MM.1S (cell line): ENCODE results near the gene SLCO4A1.

ENCODE experiments used
- DNase-seq: peaks from one replicate; pipeline ENCODE4 v3.0.0-alpha.2; 2015
- H2AFZ ChIP-seq: fragments of 300-600 bp; sonication (generic); 2 replicates; pipeline ENCODE4 v1.6.0; 2016; ENCODE audit warnings: antibody characterized with exemption, low read length
- H3F3A ChIP-seq: fragments of 300-600 bp; sonication (generic); 2 replicates; pipeline ENCODE4 v1.6.1; 2016; ENCODE audit warnings: mild to moderate bottlenecking, antibody characterized with exemption, low read length, moderate library complexity, mixed read lengths; ENCODE audit not compliant: insufficient read depth
- H3K27ac ChIP-seq: fragments of 300-600 bp; sonication (generic); 2 replicates; pipeline ENCODE4 v1.5.1; 2016; ENCODE audit warnings: mild to moderate bottlenecking, low read length
- H3K27me3 ChIP-seq: fragments of 300-600 bp; sonication (generic); replicated peaks from 2 replicates; pipeline ENCODE4 v1.6.0; 2016; ENCODE audit warnings: low read length; ENCODE audit not compliant: insufficient read depth
- H3K36me3 ChIP-seq: fragments of 300-600 bp; sonication (generic); replicated peaks from 2 replicates; pipeline ENCODE4 v1.6.1; 2016; ENCODE audit warnings: mild to moderate bottlenecking, low read length, mixed read lengths; ENCODE audit not compliant: insufficient read depth
- H3K4me1 ChIP-seq: fragments of 300-600 bp; sonication (generic); 2 replicates; pipeline ENCODE4 v1.6.1; 2016; ENCODE audit warnings: low read length, mixed read lengths
- H3K4me2 ChIP-seq: fragments of 300-600 bp; sonication (generic); 2 replicates; pipeline ENCODE4 v1.6.0; 2016; ENCODE audit warnings: low read depth, low read length
- H3K4me3 ChIP-seq: fragments of 300-600 bp; sonication (generic); 2 replicates; pipeline ENCODE4 v1.5.1; 2016; ENCODE audit warnings: low read length, mixed read lengths
- H3K79me2 ChIP-seq: fragments of 300-600 bp; sonication (generic); 2 replicates; pipeline ENCODE4 v1.6.1; 2016; ENCODE audit warnings: mixed run types, low read length, mixed read lengths
- H3K9ac ChIP-seq: fragments of 300-600 bp; sonication (generic); 2 replicates; pipeline ENCODE4 v1.6.1; 2016; ENCODE audit warnings: low read length, mixed read lengths
- H3K9me2 ChIP-seq: fragments of 300-600 bp; sonication (generic); replicated peaks from 2 replicates; pipeline ENCODE4 v1.6.1; 2016; ENCODE audit warnings: mild to moderate bottlenecking, low read length, mixed read lengths; ENCODE audit not compliant: insufficient read depth
- H3K9me3 ChIP-seq: fragments of 300-600 bp; sonication (generic); replicated peaks from 2 replicates; pipeline ENCODE4 v1.6.1; 2016; ENCODE audit warnings: mild to moderate bottlenecking, low read length, mixed read lengths; ENCODE audit not compliant: insufficient read depth
- H4K20me1 ChIP-seq: fragments of 300-600 bp; sonication (generic); 2 replicates; pipeline ENCODE4 v1.6.1; 2016; ENCODE audit warnings: mild to moderate bottlenecking, low read length, moderate library complexity, mixed read lengths; ENCODE audit not compliant: insufficient read depth
- EZH2 ChIP-seq: fragments of 300-600 bp; sonication (generic); optimal IDR thresholded peaks from 2 replicates; pipeline ENCODE3; 2017; ENCODE audit warnings: low read depth, mild to moderate bottlenecking, antibody characterized with exemption, low read length, mixed read lengths
- EZH2phosphoT487 ChIP-seq: fragments of 300-600 bp; sonication (generic); IDR thresholded peaks from 2 replicates; pipeline ENCODE4 v1.6.1; 2018; ENCODE audit warnings: antibody characterized with exemption, low read length
- TF ChIP-seq, protein P1 (sequence below): fragments of 300-600 bp; sonication (generic); IDR thresholded peaks from 2 replicates; pipeline ENCODE4 v1.5.1; 2016; ENCODE audit warnings: antibody characterized with exemption, low read length, mixed read lengths

Gene SLCO4A1

GRCh38 chr20:62691487-62691886, 49.2 kb downstream of the SLCO4A1 start:
- Histone ChIP-seq H2AFZ (no peak overlapping the region), H3K4me2 (no peak overlapping the region), H3K9ac (no peak overlapping the region), H3K9me2 (no peaks in the 10 kb centered on the region), H3K27me3 (peaks cover 98% of the 10 kb centered on the region), H3K79me2 (no peaks in the 10 kb centered on the region), H3F3A (no peaks in the 10 kb centered on the region), H3K36me3 (no peaks in the 10 kb centered on the region), H3K27ac (no peak overlapping the region), H3K4me1 (no peaks in the 10 kb centered on the region), H4K20me1 (no peaks in the 10 kb centered on the region), H3K4me3 (no peak overlapping the region), H3K9me3 (no peaks in the 10 kb centered on the region)
- DNase-seq, result no peak
- TF ChIP-seq, protein P1, sequence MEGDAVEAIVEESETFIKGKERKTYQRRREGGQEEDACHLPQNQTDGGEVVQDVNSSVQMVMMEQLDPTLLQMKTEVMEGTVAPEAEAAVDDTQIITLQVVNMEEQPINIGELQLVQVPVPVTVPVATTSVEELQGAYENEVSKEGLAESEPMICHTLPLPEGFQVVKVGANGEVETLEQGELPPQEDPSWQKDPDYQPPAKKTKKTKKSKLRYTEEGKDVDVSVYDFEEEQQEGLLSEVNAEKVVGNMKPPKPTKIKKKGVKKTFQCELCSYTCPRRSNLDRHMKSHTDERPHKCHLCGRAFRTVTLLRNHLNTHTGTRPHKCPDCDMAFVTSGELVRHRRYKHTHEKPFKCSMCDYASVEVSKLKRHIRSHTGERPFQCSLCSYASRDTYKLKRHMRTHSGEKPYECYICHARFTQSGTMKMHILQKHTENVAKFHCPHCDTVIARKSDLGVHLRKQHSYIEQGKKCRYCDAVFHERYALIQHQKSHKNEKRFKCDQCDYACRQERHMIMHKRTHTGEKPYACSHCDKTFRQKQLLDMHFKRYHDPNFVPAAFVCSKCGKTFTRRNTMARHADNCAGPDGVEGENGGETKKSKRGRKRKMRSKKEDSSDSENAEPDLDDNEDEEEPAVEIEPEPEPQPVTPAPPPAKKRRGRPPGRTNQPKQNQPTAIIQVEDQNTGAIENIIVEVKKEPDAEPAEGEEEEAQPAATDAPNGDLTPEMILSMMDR, result no peak
- TF ChIP-seq EZH2, result no peak

DNA sequence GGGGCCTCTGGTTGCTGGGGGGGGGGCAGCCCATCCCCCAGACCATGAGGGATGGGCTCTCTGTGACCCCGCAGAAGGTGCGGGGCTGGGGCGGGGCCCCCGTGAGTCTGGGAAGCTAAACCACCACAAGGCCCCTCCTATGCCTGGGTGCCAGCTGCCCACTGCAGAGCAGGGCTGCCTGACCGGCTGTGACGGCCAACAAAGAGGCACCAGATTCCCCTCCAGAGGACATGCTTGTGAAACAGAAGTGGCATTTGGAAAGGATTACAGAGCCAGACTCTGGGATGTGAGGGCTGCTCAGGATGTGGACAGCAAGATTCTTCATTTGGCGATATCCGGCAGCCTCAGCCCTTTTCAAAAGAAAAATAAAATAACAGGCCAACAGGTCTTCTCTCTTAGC, 49.9 kb downstream of the SLCO4A1 start:
- no peaks in the 10 kb centered on the region for H3K79me2 ChIP-seq
- H3F3A ChIP-seq, result no peaks in the 10 kb centered on the region
- peaks cover 96% of the 10 kb centered on the region for H3K27me3 ChIP-seq
- H3K9ac ChIP-seq, result no peak overlapping the region
- TF ChIP-seq EZH2phosphoT487 (no peak), EZH2 (no peak)
- TF ChIP-seq, protein P1, result no peak
- H3K4me2 ChIP-seq, result no peak overlapping the region
- DNase-seq, result no peak
- no peaks in the 10 kb centered on the region for H3K9me2 ChIP-seq
- no peaks in the 10 kb centered on the region for H3K4me1 ChIP-seq
- H3K36me3 ChIP-seq, result no peaks in the 10 kb centered on the region
- H3K9me3 ChIP-seq, result no peaks in the 10 kb centered on the region
- H2AFZ ChIP-seq, result no peak overlapping the region
- H4K20me1 ChIP-seq, result no peaks in the 10 kb centered on the region
- H3K27ac ChIP-seq, result no peak overlapping the region
- H3K4me3 ChIP-seq, result no peak overlapping the region

DNA sequence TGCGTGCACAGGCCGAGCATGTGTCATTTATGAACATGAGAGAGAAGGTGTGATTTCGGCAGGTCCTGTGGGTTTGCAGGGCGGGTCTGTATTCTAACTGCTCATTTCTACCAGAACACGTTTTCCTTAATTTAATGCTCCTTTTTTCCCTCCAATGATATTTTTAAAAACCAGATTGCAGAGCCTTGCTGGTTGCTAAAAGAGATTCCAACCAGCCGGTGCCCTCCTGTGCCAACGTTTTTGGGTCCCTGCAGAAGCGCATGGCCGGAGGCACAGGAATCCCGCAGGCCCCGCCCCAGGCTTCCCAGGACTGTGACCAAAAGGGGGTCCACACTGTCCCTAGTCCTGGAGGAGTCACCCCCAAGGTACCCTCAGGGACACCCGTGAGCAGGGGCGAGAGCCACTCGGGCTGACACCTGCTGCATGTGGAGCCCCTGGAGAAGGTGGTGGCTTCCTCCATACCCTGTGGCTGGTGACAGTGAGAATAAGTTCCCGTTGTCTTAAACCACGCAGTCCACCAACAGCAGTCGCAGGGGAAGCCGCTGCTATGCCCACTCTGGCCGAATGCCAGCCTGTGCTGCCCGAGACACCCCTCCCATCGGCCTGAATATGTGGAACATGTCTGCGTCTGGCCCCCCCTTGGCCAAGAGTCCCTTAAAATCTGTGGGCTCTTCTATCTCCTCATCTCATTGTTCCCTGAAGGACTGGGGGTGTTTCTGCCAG, 50.7 kb downstream of the SLCO4A1 start:
- TF ChIP-seq, protein P1, result no peak
- TF ChIP-seq EZH2phosphoT487 (no peak), EZH2 (no peak)
- no peaks in the 10 kb centered on the region for H3K4me1 ChIP-seq
- H3K27me3 ChIP-seq, result peaks cover 96% of the 10 kb centered on the region
- H3K4me3 ChIP-seq, result no peak overlapping the region
- H3K79me2 ChIP-seq, result no peaks in the 10 kb centered on the region
- no peaks in the 10 kb centered on the region for H3K36me3 ChIP-seq
- H3K9ac ChIP-seq, result no peak overlapping the region
- no peak for DNase-seq
- no peaks in the 10 kb centered on the region for H3K9me2 ChIP-seq
- H3F3A ChIP-seq, result no peaks in the 10 kb centered on the region
- H3K27ac ChIP-seq, result no peak overlapping the region
- H4K20me1 ChIP-seq, result no peaks in the 10 kb centered on the region
- no peaks in the 10 kb centered on the region for H3K9me3 ChIP-seq
- no peak overlapping the region for H3K4me2 ChIP-seq
- H2AFZ ChIP-seq, result no peak overlapping the region
